Body of pancreas (tissue), 4 donors: ENCODE results near the gene LIMD2.
A peak's percentile ranks its signal among the peaks of the same experiment; 100 is the strongest.

ENCODE experiments used
- CTCF ChIP-seq, 7 experiments: fragments of 450-650 bp in 4 of 7; fragments of 200-600 bp in 3 of 7; sonication (generic) in 3 of 7; IDR thresholded peaks; one replicate each; pipeline ENCODE4 v1.5.1; 2016 to 2019; ENCODE audit warnings: antibody characterized with exemption in 7 of 7
- POLR2A ChIP-seq, 3 donors: fragments of 450-650 bp; IDR thresholded peaks; one replicate each; pipeline ENCODE4 v1.6.1; 2016; ENCODE audit warnings: antibody characterized with exemption in 3 of 3, mild to moderate bottlenecking in 2 of 3

- TF ChIP-seq CTCF (IDR thresholded peaks at IDR 0.05), result peak in 1 of 7 experiments; percentile 3
- TF ChIP-seq POLR2A (IDR thresholded peaks at IDR 0.05), result peak in 1 of 3 donors; percentile 0
These were observed 867 bp upstream of the LIMD2 start for GRCh38 chr17:63700528-63701455.
